A673 (cell line): ENCODE measurements around the gene SRXN1. TPM values are rescaled to one million over a fixed set of nuclear protein-coding genes. Genes with fewer than 3 reads are reported as not detected.

ENCODE experiments used
- BruUV-seq: library from RNA; stranded (reverse); fragments of 400-500 nt; replicated peaks from 2 replicates; lab custom pipeline; 2021; lab: Mats Ljungman, UMichigan
- CTCF ChIA-PET: fragments of 300-600 bp; sonication (Branson Sonifier 250); formaldehyde crosslinking; loops from one replicate; lab custom pipeline; 2022; ENCODE audit warnings: antibody characterized with exemption; lab: Charles Lee
- POLR2A ChIA-PET: fragments of 300-600 bp; sonication (Branson Sonifier 250); formaldehyde crosslinking; loops from one replicate; lab custom pipeline; 2022; ENCODE audit warnings: antibody characterized with exemption; ENCODE audit not compliant: low non-redundant PET; lab: Charles Lee
- DNase-seq: peaks from one replicate; pipeline ENCODE4 v3.0.0-alpha.2; 2015; ENCODE audit warnings: low spot score
- H3K27ac ChIP-seq: fragments of 200-600 bp; sonication (generic); 2 replicates; pipeline ENCODE4 v1.5.1; 2016; ENCODE audit warnings: mixed run types, low read depth, mild to moderate bottlenecking, mixed read lengths, antibody characterized with exemption, low read length; ENCODE audit not compliant: poor library complexity, severe bottlenecking
- H3K27me3 ChIP-seq: fragments of 200-600 bp; sonication (generic); replicated peaks from 2 replicates; pipeline ENCODE4 v1.6.1; 2017; ENCODE audit warnings: mixed run types, low read depth, mild to moderate bottlenecking, mixed read lengths, antibody characterized with exemption, low read length; ENCODE audit not compliant: insufficient read depth, poor library complexity
- H3K36me3 ChIP-seq: fragments of 200-600 bp; sonication (generic); 2 replicates; pipeline ENCODE4 v1.6.1; 2016; ENCODE audit warnings: mixed run types, mild to moderate bottlenecking, mixed read lengths, antibody characterized with exemption, low read length; ENCODE audit not compliant: insufficient read depth, poor library complexity, severe bottlenecking
- H3K4me1 ChIP-seq: fragments of 200-600 bp; sonication (generic); 2 replicates; pipeline ENCODE4 v1.6.1; 2017; ENCODE audit warnings: mixed run types, mild to moderate bottlenecking, mixed read lengths, antibody characterized with exemption, low read length; ENCODE audit not compliant: insufficient read depth, poor library complexity, severe bottlenecking
- H3K4me3 ChIP-seq: fragments of 200-600 bp; sonication (generic); 2 replicates; pipeline ENCODE4 v1.5.1; 2016; ENCODE audit warnings: low read depth, mixed run types, mild to moderate bottlenecking, mixed read lengths, low read length; ENCODE audit not compliant: poor library complexity, severe bottlenecking
- H3K9me3 ChIP-seq: fragments of 200-600 bp; sonication (generic); 2 replicates; pipeline ENCODE4 v1.6.1; 2016; ENCODE audit warnings: mixed run types, low read depth, mild to moderate bottlenecking, mixed read lengths, antibody characterized with exemption, low read length; ENCODE audit not compliant: poor library complexity, severe bottlenecking
- CTCF ChIP-seq: fragments of 300-800, 200-600 bp; sonication (generic); conservative IDR thresholded peaks from 2 replicates; pipeline ENCODE4 v1.5.1; 2017; ENCODE audit warnings: low read depth, mild to moderate bottlenecking, antibody characterized with exemption, low read length, moderate library complexity, mixed read lengths
- EZH2 ChIP-seq: fragments of 200-600 bp; sonication (generic); IDR thresholded peaks from 2 replicates; pipeline ENCODE4 v1.6.1; 2017; ENCODE audit warnings: borderline replicate concordance, low read depth, mild to moderate bottlenecking, mixed read lengths, antibody characterized with exemption, low read length; ENCODE audit not compliant: poor library complexity, severe bottlenecking
- intact Hi-C: fragments of 100-400 bp; cut with micrococcal nuclease; formaldehyde crosslinking; loops from one replicate; pipeline ENCODE4 v1.10.0; 2022; ENCODE audit not compliant: unreplicated experiment
- total RNA-seq: library from RNA; stranded (reverse); gene quantifications from 2 replicates; pipeline ENCODE4 v1.2.3, GENCODE V29; 2021

SRXN1 gene
- total RNA-seq, 1 experiment from 2014 or later: 11.5 TPM

DNA sequence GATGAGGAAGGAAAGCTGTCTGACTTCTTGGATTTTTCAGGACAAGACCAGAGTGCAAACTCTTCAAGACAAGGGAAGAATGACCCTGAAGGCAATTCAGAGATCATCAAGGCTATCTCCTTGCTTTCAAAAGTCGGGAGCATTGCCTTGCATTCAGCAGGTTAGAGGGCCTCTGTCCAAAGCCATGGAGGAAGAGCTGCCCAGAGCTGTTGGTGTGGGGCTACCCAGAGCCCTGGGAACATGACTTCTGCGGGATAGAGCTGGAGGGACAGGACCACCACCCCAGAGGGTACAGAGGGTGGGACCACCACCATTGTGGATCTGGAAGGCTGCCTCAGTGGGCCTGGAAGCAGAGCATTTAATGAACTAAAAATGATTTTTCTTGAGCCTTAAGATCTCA lies 5.2 kb upstream of the SRXN1 start:
- BruUV-seq: no TSS peak
- no peaks in the 10 kb centered on the region for H3K36me3 ChIP-seq
- intact Hi-C loops: no loop called here
- H3K4me1 ChIP-seq: no peaks in the 10 kb centered on the region
- DNase-seq: no peak
- no peaks in the 10 kb centered on the region for H3K9me3 ChIP-seq
- ChIA-PET CTCF (interaction anchor here (0.5 kb wide), 1 partner anchor 8 kb away, joined by 3 read pairs; no protein-coding TSS in a partner anchor), POLR2A (no interaction called here)
- no peak for TF ChIP-seq CTCF
- no peak overlapping the region for H3K4me3 ChIP-seq
- no peak overlapping the region for H3K27ac ChIP-seq
- H3K27me3 ChIP-seq: peaks cover 44% of the 10 kb centered on the region

GRCh38 chr20:655726-656624 lies 3.0 kb upstream of the SRXN1 start:
- POLR2A ChIA-PET: no interaction called here
- BruUV-seq: no TSS peak
- H3K36me3 ChIP-seq: no peaks in the 10 kb centered on the region
- no peak for DNase-seq
- CTCF ChIA-PET: no interaction called here
- H3K27me3 ChIP-seq: peaks cover 22% of the 10 kb centered on the region
- H3K9me3 ChIP-seq: no peaks in the 10 kb centered on the region
- peaks cover 6% of the 10 kb centered on the region for H3K4me1 ChIP-seq
- no peak overlapping the region for H3K4me3 ChIP-seq
- H3K27ac ChIP-seq: no peak overlapping the region
- intact Hi-C loops: no loop called here
- TF ChIP-seq CTCF (no peak), EZH2 (no peak)

DNA sequence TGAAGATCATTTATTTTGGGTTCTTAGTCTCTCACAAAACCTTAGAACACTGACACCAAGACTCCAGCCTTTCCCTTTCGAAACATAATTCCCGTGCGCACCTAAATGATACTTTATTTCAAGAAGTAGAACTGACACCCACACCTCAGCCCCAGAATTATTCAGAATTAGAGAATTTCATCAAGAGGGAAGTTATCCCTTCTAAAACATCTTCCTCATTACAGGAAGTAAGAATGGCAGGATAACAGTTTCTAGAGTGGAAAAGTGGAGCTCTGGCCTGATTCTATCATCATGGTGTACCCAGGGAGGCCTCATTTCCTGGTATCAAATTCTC lies 1.4 kb upstream of the SRXN1 start:
- Histone ChIP-seq H3K4me1 (peaks cover 6% of the 10 kb centered on the region), H3K27me3 (peaks cover 15% of the 10 kb centered on the region), H3K9me3 (no peaks in the 10 kb centered on the region), H3K4me3 (no peak overlapping the region), H3K36me3 (no peaks in the 10 kb centered on the region), H3K27ac (no peak overlapping the region)
- CTCF ChIA-PET: no interaction called here
- intact Hi-C loops: loop anchor here (5.0 kb wide), 1 partner anchor 73 kb away; no protein-coding TSS in a partner anchor
- no TSS peak for BruUV-seq
- POLR2A ChIA-PET: no interaction called here
- TF ChIP-seq CTCF: no peak
- TF ChIP-seq EZH2: no peak
- no peak for DNase-seq
